Adrenal gland (tissue), 12 donors: ENCODE results near the gene SEMA3G. TPM values are rescaled to one million over a fixed set of nuclear protein-coding genes. Genes with fewer than 3 reads are reported as not detected.

Experiments
- DNase-seq, 7 donors: peaks; one replicate each; pipeline ENCODE4 v3.0.0-alpha.2; 2019 to 2020
- H3K27ac ChIP-seq, 5 donors: fragments of 200-600 bp; sonication (generic) in 4 of 5; 1 replicate in 3 of 5; 2 replicates in 2 of 5; pipeline versions ENCODE4 v1.5.1 to v1.8.0; 2016 to 2020; ENCODE audit warnings: mild to moderate bottlenecking in 1 of 5
- H3K27me3 ChIP-seq: fragments of 200-600 bp; 2 replicates; pipeline ENCODE4 v1.8.0; 2021
- H3K36me3 ChIP-seq, 2 donors: fragments of 200-600 bp; replicated peaks in 1 of 2; 1 replicate in 1 of 2; 2 replicates in 1 of 2; pipeline versions ENCODE4 v1.5.1 to v1.8.0; 2018 to 2022
- H3K4me1 ChIP-seq, 2 donors: fragments of 200-600 bp; replicated peaks in 1 of 2; 1 replicate in 1 of 2; 2 replicates in 1 of 2; pipeline versions ENCODE4 v1.5.1 to v1.8.0; 2018 to 2021
- H3K4me3 ChIP-seq, 4 donors: fragments of 200-600 bp; sonication (generic) in 3 of 4; one replicate each; pipeline ENCODE4 v1.5.1; 2016 to 2018
- H3K9me3 ChIP-seq, 3 donors: fragments of 200-600 bp; sonication (generic) in 1 of 3; replicated peaks in 1 of 3; 1 replicate in 2 of 3; 2 replicates in 1 of 3; pipeline versions ENCODE4 v1.5.1 to v1.8.0; 2016 to 2021
- POLR2A ChIP-seq, 2 donors: fragments of 450-650 bp; IDR thresholded peaks; one replicate each; pipeline ENCODE4 v1.6.1; 2017; ENCODE audit warnings: antibody characterized with exemption in 2 of 2, mild to moderate bottlenecking in 2 of 2, moderate library complexity in 1 of 2
- WGBS, 4 donors: extraction: QIAGEN DNeasy Blood & Tissue Kit in 2 of 4; methylation state at CpG; one replicate each; pipeline versions ENCODE4 v1.1.5 to v1.1.7; 2013 to 2017; 5-methylcytosine and 5-hydroxymethylcytosine counted together
- intact Hi-C, 2 donors: fragments of 100-400 bp; cut with DNase I; formaldehyde crosslinking; loops; one replicate each; pipeline versions ENCODE4 v1.14.1 to v1.15.0; 2022 to 2023
- polyA plus RNA-seq, 3 donors: library from polyadenylated mRNA; stranded (reverse); fragments of 200-250 nt in 2 of 3; fragments of 350-450 nt in 1 of 3; fragmentation: Illumina TruSeq in 1 of 3; extraction: RNeasy Lipid Tissue Mini Kit (QIAGEN cat#74804) in 1 of 3; gene quantifications; one replicate each; pipeline ENCODE4 v1.2.3, GENCODE V29; 2013 to 2014
- total RNA-seq, 9 donors: library from RNA; depleted of rRNA in 4 of 9; stranded (reverse); fragments of >200 nt in 4 of 9; fragments of 120-200 nt in 1 of 9; fragmentation: NEBNext Ultra II Directional in 1 of 9; extraction: Animal tissue kit (Norgen Biotek cat#: 25700) in 1 of 9; gene quantifications; one replicate each; pipeline versions ENCODE4 v1.1.0 to v1.2.4, GENCODE V29; 2013 to 2023
- TF ChIP-seq, protein P1 (sequence below), 6 experiments: fragments of 450-650 bp in 4 of 6; fragments of 200-600 bp in 2 of 6; sonication (generic) in 1 of 6; IDR thresholded peaks; 1 replicate in 5 of 6; 2 replicates in 1 of 6; pipeline versions ENCODE4 v1.5.1 to v1.8.0; 2016 to 2021; ENCODE audit warnings: antibody characterized with exemption in 6 of 6, mild to moderate bottlenecking in 2 of 6, moderate library complexity in 1 of 6
- donor health status: healthy with polysubstance abuse.
- donor health status: Bipolar disorder and iron deficiency.
- donor health status: DM: yes; HTN: yes; CAD: no.
- donor health status: DM: no; HTN: no; CAD: no.
- donor health status: DM: no; HTN: no; CAD: no.
- donor health status: DM: yes; HTN: yes; CAD: no.

SEMA3G gene
- total and polyA plus RNA-seq, 12 donors: 0.81 to 6.8 (median 2.9) TPM

- TF ChIP-seq, protein P1, sequence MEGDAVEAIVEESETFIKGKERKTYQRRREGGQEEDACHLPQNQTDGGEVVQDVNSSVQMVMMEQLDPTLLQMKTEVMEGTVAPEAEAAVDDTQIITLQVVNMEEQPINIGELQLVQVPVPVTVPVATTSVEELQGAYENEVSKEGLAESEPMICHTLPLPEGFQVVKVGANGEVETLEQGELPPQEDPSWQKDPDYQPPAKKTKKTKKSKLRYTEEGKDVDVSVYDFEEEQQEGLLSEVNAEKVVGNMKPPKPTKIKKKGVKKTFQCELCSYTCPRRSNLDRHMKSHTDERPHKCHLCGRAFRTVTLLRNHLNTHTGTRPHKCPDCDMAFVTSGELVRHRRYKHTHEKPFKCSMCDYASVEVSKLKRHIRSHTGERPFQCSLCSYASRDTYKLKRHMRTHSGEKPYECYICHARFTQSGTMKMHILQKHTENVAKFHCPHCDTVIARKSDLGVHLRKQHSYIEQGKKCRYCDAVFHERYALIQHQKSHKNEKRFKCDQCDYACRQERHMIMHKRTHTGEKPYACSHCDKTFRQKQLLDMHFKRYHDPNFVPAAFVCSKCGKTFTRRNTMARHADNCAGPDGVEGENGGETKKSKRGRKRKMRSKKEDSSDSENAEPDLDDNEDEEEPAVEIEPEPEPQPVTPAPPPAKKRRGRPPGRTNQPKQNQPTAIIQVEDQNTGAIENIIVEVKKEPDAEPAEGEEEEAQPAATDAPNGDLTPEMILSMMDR (IDR thresholded peaks at IDR 0.05): no peak
- TF ChIP-seq POLR2A (IDR thresholded peaks at IDR 0.05): no peak
- Histone ChIP-seq H3K4me1 (peaks cover 5 to 22% of the 10 kb centered on the region in 2 donors), H3K27me3 (no peaks in the 10 kb centered on the region), H3K36me3 (no peaks in the 10 kb centered on the region), H3K9me3 (no peaks in the 10 kb centered on the region), H3K27ac (no peak overlapping the region), H3K4me3 (no peak overlapping the region)
- WGBS, 4 donors: 86 to 92% methylated on average over 6 of the region's 6 CpGs; no CpG with 5 or more reads in 2 of the 4 donors
- DNase-seq: no peak
- intact Hi-C loops: no loop called here
Measured at GRCh38 chr3:52452126-52452525, 7.2 kb upstream of the SEMA3G start.

DNA sequence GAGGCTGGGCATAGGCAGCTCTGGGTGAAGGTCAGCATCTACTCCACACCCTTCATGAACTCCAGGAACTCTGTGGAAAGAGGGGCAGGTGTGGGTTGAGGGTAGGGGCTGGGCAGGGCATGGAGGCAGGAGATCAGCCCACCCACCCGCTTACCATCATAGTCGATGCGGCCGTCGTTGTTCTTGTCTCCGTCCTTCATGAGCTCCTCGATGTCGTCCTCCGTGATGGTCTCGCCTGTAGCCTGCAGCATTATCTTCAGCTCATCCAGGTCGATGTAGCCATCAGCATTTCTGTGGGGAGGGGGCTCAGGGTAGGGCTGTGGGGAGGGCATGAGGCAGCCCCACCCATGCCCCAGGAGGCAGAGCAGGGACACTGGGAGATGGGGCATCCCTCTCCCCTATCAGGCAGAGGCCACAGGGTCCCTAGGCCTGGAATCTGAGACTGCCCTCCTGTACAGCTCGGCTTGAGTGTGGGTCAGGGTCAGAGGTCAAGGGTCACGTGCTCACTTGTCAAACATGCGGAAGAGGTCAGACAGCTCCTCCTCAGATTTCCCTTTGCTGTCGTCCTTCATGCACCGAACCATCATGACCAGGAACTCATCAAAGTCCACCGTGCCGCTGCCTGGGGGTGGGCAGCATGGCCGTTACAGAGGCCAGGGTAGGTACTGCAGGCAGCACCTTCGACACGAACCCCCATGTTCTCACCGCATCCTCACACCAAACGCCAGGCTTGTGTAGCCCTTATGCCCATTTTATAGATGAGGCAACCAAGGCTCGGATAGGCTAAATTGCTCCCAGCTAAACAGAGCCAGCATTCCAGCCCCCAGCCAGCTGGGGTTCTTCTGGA lies 6.6 kb upstream of the SEMA3G start:
- no peak overlapping the region for H3K27ac ChIP-seq
- DNase-seq: no peak
- H3K4me1 ChIP-seq: peaks cover under 1 to 15% of the 10 kb centered on the region in 2 donors
- H3K27me3 ChIP-seq: no peaks in the 10 kb centered on the region
- H3K4me3 ChIP-seq: no peak overlapping the region
- intact Hi-C loops: no loop called here
- TF ChIP-seq, protein P1 (IDR thresholded peaks at IDR 0.05): peak in 1 of 6 experiments; percentile 3
- no peak for TF ChIP-seq POLR2A (IDR thresholded peaks at IDR 0.05)
- 83 to 87% (median 85%) methylated on average over 22 to 24 of the region's 24 CpGs for WGBS, 4 donors
- H3K9me3 ChIP-seq: no peaks in the 10 kb centered on the region
- no peaks in the 10 kb centered on the region for H3K36me3 ChIP-seq

GRCh38 chr3:52450489-52451236 lies 5.8 kb upstream of the SEMA3G start:
- Histone ChIP-seq H3K4me3 (no peak overlapping the region), H3K27me3 (no peaks in the 10 kb centered on the region), H3K27ac (peak overlapping the region in 1 of 5 donors; percentile 16), H3K9me3 (no peaks in the 10 kb centered on the region), H3K4me1 (peaks cover 0 to 11% of the 10 kb centered on the region in 2 donors), H3K36me3 (no peaks in the 10 kb centered on the region)
- intact Hi-C loops: no loop called here
- 74 to 94% (median 86%) methylated on average over 6 to 11 of the region's 11 CpGs for WGBS, 4 donors
- DNase-seq: no peak
- no peak for TF ChIP-seq POLR2A (IDR thresholded peaks at IDR 0.05)
- TF ChIP-seq, protein P1 (IDR thresholded peaks at IDR 0.05): no peak
